IMR-90 (cell line): ENCODE measurements around the gene RAB6A. TPM values are rescaled to one million over a fixed set of nuclear protein-coding genes. Genes with fewer than 3 reads are reported as not detected.

Source experiments
- ATAC-seq: fragments of 200-7000 bp; cut with Tn5 transposase; 2 replicates; pipeline ENCODE4 v1.9.1; 2020; ENCODE audit warnings: low read depth, mild to moderate bottlenecking, moderate library complexity
- BruUV-seq: library from RNA; stranded (reverse); fragments of 400-500 nt; replicated peaks from 2 replicates; lab custom pipeline; 2021; lab: Mats Ljungman, UMichigan
- CTCF ChIA-PET: fragments of 300-600 bp; formaldehyde crosslinking; extraction: SDS; loops from one replicate; lab custom pipeline; 2021; ENCODE audit warnings: antibody characterized with exemption; lab: Yijun Ruan, JAX
- POLR2A ChIA-PET: fragments of 300-600 bp; sonication (Branson Sonifier 250); formaldehyde crosslinking; loops from one replicate; lab custom pipeline; 2022; ENCODE audit warnings: antibody characterized with exemption; ENCODE audit not compliant: unreplicated experiment; lab: Charles Lee
- DNase-seq: peaks from one replicate; pipeline ENCODE4 v3.0.0; 2013
- H2AFZ ChIP-seq: replicated peaks from 2 replicates; pipeline ENCODE3; 2013; ENCODE audit warnings: low read length, mild to moderate bottlenecking; ENCODE audit not compliant: poor library complexity
- H2AK5ac ChIP-seq: 2 replicates; pipeline ENCODE4 v1.6.1; 2013; ENCODE audit warnings: low read depth, low read length, inconsistent platforms
- H2AK9ac ChIP-seq: replicated peaks from 2 replicates; pipeline ENCODE3; 2013; ENCODE audit warnings: mild to moderate bottlenecking, low read depth, low read length, moderate library complexity; ENCODE audit not compliant: poor library complexity
- H2BK120ac ChIP-seq: 2 replicates; pipeline ENCODE4 v1.6.1; 2013; ENCODE audit warnings: low read depth, low read length, inconsistent platforms
- H2BK15ac ChIP-seq: 3 replicates; pipeline ENCODE4 v1.6.1; 2013; ENCODE audit warnings: low read depth, low read length, inconsistent platforms
- H2BK20ac ChIP-seq: 2 replicates; pipeline ENCODE4 v1.6.1; 2013; ENCODE audit warnings: low read depth, mild to moderate bottlenecking, inconsistent platforms, low read length, moderate library complexity
- H2BK5ac ChIP-seq: 2 replicates; pipeline ENCODE4 v1.6.1; 2013; ENCODE audit warnings: mild to moderate bottlenecking, low read depth, low read length, inconsistent platforms; ENCODE audit not compliant: poor library complexity, severe bottlenecking
- H3K14ac ChIP-seq: replicated peaks from 2 replicates; pipeline ENCODE4 v1.6.1; 2013; ENCODE audit warnings: low read depth, low read length, inconsistent platforms
- H3K18ac ChIP-seq: 2 replicates; pipeline ENCODE4 v1.6.1; 2013; ENCODE audit warnings: low read depth, low read length, control low read depth
- H3K23ac ChIP-seq: 2 replicates; pipeline ENCODE4 v1.6.1; 2013; ENCODE audit warnings: low read depth, low read length, inconsistent platforms
- H3K27ac ChIP-seq: 2 replicates; pipeline ENCODE4 v1.5.1; 2013; ENCODE audit warnings: mild to moderate bottlenecking, control low read depth, low read length; ENCODE audit not compliant: insufficient read depth
- H3K27me3 ChIP-seq: 2 replicates; pipeline ENCODE4 v1.6.1; 2013; ENCODE audit warnings: low read length; ENCODE audit not compliant: control insufficient read depth, insufficient read depth
- H3K36me3 ChIP-seq: 2 replicates; pipeline ENCODE4 v1.6.1; 2013; ENCODE audit warnings: low read length, mixed read lengths; ENCODE audit not compliant: control insufficient read depth, insufficient read depth
- H3K4ac ChIP-seq: 2 replicates; pipeline ENCODE4 v1.6.1; 2013; ENCODE audit warnings: low read depth, low read length, inconsistent platforms
- H3K4me1 ChIP-seq: 2 replicates; pipeline ENCODE4 v1.6.1; 2013; ENCODE audit warnings: low read length, mixed read lengths; ENCODE audit not compliant: control insufficient read depth, insufficient read depth
- H3K4me2 ChIP-seq: 2 replicates; pipeline ENCODE4 v1.6.1; 2013; ENCODE audit warnings: low read depth, mild to moderate bottlenecking, control low read depth, low read length, moderate library complexity
- H3K4me3 ChIP-seq: 2 replicates; pipeline ENCODE4 v1.5.1; 2013; ENCODE audit warnings: low read depth, mild to moderate bottlenecking, control low read depth, low read length, moderate library complexity; ENCODE audit not compliant: insufficient read depth
- H3K56ac ChIP-seq: 2 replicates; pipeline ENCODE4 v1.6.1; 2013; ENCODE audit warnings: low read length, inconsistent platforms; ENCODE audit not compliant: insufficient read depth; ENCODE audit errors: extremely low read depth
- H3K79me1 ChIP-seq, 2 experiments: 2 replicates each; pipeline ENCODE4 v1.6.1; 2013; ENCODE audit warnings: low read length in 2 of 2, inconsistent platforms in 1 of 2, low read depth in 1 of 2
- H3K9ac ChIP-seq: 2 replicates; pipeline ENCODE4 v1.6.1; 2013; ENCODE audit warnings: low read depth, low read length, control low read depth
- H3K9me1 ChIP-seq: 2 replicates; pipeline ENCODE4 v1.6.1; 2013; ENCODE audit warnings: low read length, inconsistent platforms; ENCODE audit not compliant: insufficient read depth
- H3K9me3 ChIP-seq: 2 replicates; pipeline ENCODE4 v1.6.1; 2013; ENCODE audit warnings: low read length; ENCODE audit not compliant: control insufficient read depth, insufficient read depth
- H4K20me1 ChIP-seq: 2 replicates; pipeline ENCODE4 v1.6.1; 2013; ENCODE audit warnings: low read length, inconsistent platforms; ENCODE audit not compliant: insufficient read depth
- H4K5ac ChIP-seq: 2 replicates; pipeline ENCODE4 v1.6.1; 2013; ENCODE audit warnings: mild to moderate bottlenecking, low read depth, low read length, control low read depth
- H4K8ac ChIP-seq, 2 experiments: 2 replicates each; pipeline ENCODE4 v1.6.1; 2013; ENCODE audit warnings: low read depth in 2 of 2, low read length in 2 of 2, control low read depth in 1 of 2, inconsistent platforms in 1 of 2
- H4K91ac ChIP-seq: 2 replicates; pipeline ENCODE4 v1.6.1; 2013; ENCODE audit warnings: low read depth, low read length, inconsistent platforms; ENCODE audit not compliant: insufficient read depth
- BHLHE40 ChIP-seq: fragments of 150-350 bp; IDR thresholded peaks from 2 replicates; pipeline ENCODE4 v1.6.1; 2016; ENCODE audit warnings: mild to moderate bottlenecking, low read depth, low read length
- CHD1 ChIP-seq: IDR thresholded peaks from 2 replicates; pipeline ENCODE4 v1.6.1; 2012; ENCODE audit warnings: low read depth, low read length, improper control_type of control experiment
- CTCF ChIP-seq: conservative IDR thresholded peaks from 2 replicates; pipeline ENCODE4 v1.5.1; 2012; ENCODE audit warnings: mild to moderate bottlenecking, low read depth, low read length, improper control_type of control experiment
- ELK1 ChIP-seq: fragments of 150-350 bp; IDR thresholded peaks from 2 replicates; pipeline ENCODE4 v1.6.1; 2016; ENCODE audit warnings: low read depth, mild to moderate bottlenecking, low read length, moderate library complexity, borderline replicate concordance
- FOS ChIP-seq: fragments of 150-350 bp; IDR thresholded peaks from 2 replicates; pipeline ENCODE4 v1.6.1; 2016; ENCODE audit warnings: low read depth, low read length
- MAFK ChIP-seq: IDR thresholded peaks from 2 replicates; pipeline ENCODE4 v1.6.1; 2012; ENCODE audit warnings: low read depth, low read length, improper control_type of control experiment
- MAZ ChIP-seq: IDR thresholded peaks from 2 replicates; pipeline ENCODE4 v1.6.1; 2012; ENCODE audit warnings: low read depth, mild to moderate bottlenecking, low read length, improper control_type of control experiment, moderate library complexity, borderline replicate concordance
- MXI1 ChIP-seq: IDR thresholded peaks from 2 replicates; pipeline ENCODE4 v1.6.1; 2012; ENCODE audit warnings: low read depth, mild to moderate bottlenecking, low read length, moderate library complexity, borderline replicate concordance
- NFE2L2 ChIP-seq: fragments of 150-350 bp; IDR thresholded peaks from 2 replicates; pipeline ENCODE4 v1.6.1; 2016; ENCODE audit warnings: low read depth, mild to moderate bottlenecking, low read length
- RFX5 ChIP-seq: IDR thresholded peaks from 2 replicates; pipeline ENCODE4 v1.8.0; 2012; ENCODE audit warnings: low read depth, mild to moderate bottlenecking, low read length, moderate library complexity
- USF2 ChIP-seq: fragments of 150-350 bp; IDR thresholded peaks from 2 replicates; pipeline ENCODE4 v1.6.1; 2017; ENCODE audit warnings: mild to moderate bottlenecking, antibody characterized with exemption, low read length, low read depth
- WGBS, 2 experiments: methylation state at CpG; one replicate each; pipeline versions ENCODE4 v1.1.5 to v1.1.7; 2013; ENCODE audit warnings: missing lambda C conversion rate in 2 of 2; ENCODE audit not compliant: insufficient read length in 1 of 2; ENCODE audit errors: extremely low coverage in 2 of 2; 5-methylcytosine and 5-hydroxymethylcytosine counted together
- dilution Hi-C: fragments of 300-500 bp; cut with HindIII; formaldehyde crosslinking; loops from one replicate; pipeline ENCODE4 v1.14.3; 2018; ENCODE audit warnings: low sequenced_read_pairs; ENCODE audit not compliant: unreplicated experiment
- in situ Hi-C: fragments of 300-500 bp; cut with MboI; formaldehyde crosslinking; loops from 3 replicates; pipeline ENCODE4 v1.14.3; 2019; ENCODE audit warnings: low sequenced_read_pairs, inconsistent platforms, mixed read lengths
- intact Hi-C: fragments of 100-400 bp; cut with micrococcal nuclease; formaldehyde crosslinking; loops from 2 replicates; pipeline ENCODE4 v1.10.0; 2022
- polyA plus RNA-seq, 3 experiments: library from polyadenylated mRNA; depleted of rRNA; stranded (reverse); fragments of >200 nt; gene quantifications; 2 replicates each; pipeline ENCODE4 v1.2.3, GENCODE V29; 2012; ENCODE audit warnings: low replicate concordance in 1 of 3
- total RNA-seq: library from RNA; depleted of rRNA; stranded (reverse); fragments of >200 nt; gene quantifications from 2 replicates; pipeline ENCODE4 v1.2.3, GENCODE V29; 2012

The RAB6A gene
- total and polyA plus RNA-seq, 2 of the 4 experiments (the other 2 are of a cell fraction), result 65.5 to 81.0 TPM

- H4K91ac ChIP-seq, result no peak overlapping the region
- H3K79me1 ChIP-seq, result peaks cover 7 to 13% of the 10 kb centered on the region in 2 experiments; a peak in 3 of 4 replicates
- ATAC-seq (no peak), DNase-seq (no peak)
- no peak overlapping the region for H2BK20ac ChIP-seq
- H3K14ac ChIP-seq, result no peak overlapping the region
- intact Hi-C loops (no loop called here), dilution Hi-C loops (no loop called here), in situ Hi-C loops (no loop called here)
- no peak overlapping the region for H2AK5ac ChIP-seq
- H3K4ac ChIP-seq, result no peak overlapping the region
- no peaks in the 10 kb centered on the region for H3K4me1 ChIP-seq
- no peak overlapping the region for H3K4me2 ChIP-seq
- H3K27ac ChIP-seq, result no peak overlapping the region
- POLR2A ChIA-PET, result no interaction called here
- H3K36me3 ChIP-seq, result peaks cover 26% of the 10 kb centered on the region
- H2AFZ ChIP-seq, result no peak overlapping the region
- BruUV-seq, result no TSS peak
- no peak overlapping the region for H2BK5ac ChIP-seq
- no peak overlapping the region for H2BK15ac ChIP-seq
- H3K56ac ChIP-seq, result no peak overlapping the region
- H4K20me1 ChIP-seq, result no peaks in the 10 kb centered on the region
- no peak overlapping the region for H2BK120ac ChIP-seq
- no peak overlapping the region for H4K8ac ChIP-seq
- no peaks in the 10 kb centered on the region for H3K9me1 ChIP-seq
- no peak overlapping the region for H3K9ac ChIP-seq
- H3K27me3 ChIP-seq, result no peaks in the 10 kb centered on the region
- no peaks in the 10 kb centered on the region for H3K9me3 ChIP-seq
- no CpG with 5 or more reads among the region's 1 CpG for WGBS, 2 experiments
- no peak overlapping the region for H3K18ac ChIP-seq
- TF ChIP-seq NFE2L2 (no peak), MAZ (no peak), BHLHE40 (no peak), RFX5 (no peak), ELK1 (no peak), CHD1 (no peak), MXI1 (no peak), USF2 (no peak), FOS (no peak), MAFK (no peak), CTCF (no peak)
- no peak overlapping the region for H3K4me3 ChIP-seq
- CTCF ChIA-PET, result no interaction called here
- H4K5ac ChIP-seq, result no peak overlapping the region
- no peak overlapping the region for H2AK9ac ChIP-seq
- H3K23ac ChIP-seq, result no peak overlapping the region
Measured at GRCh38 chr11:73705053-73705452, 55.8 kb downstream of the RAB6A start.
